Esophagus muscularis mucosa (tissue), 4 donors: Measurements from ENCODE around the gene ACSS1. TPM values are rescaled to one million over a fixed set of nuclear protein-coding genes. Genes with fewer than 3 reads are reported as not detected.

Experiments
- DNase-seq: peaks from one replicate; pipeline ENCODE4 v3.0.0-alpha.2; 2017; ENCODE audit errors: extremely low spot score
- H3K27ac ChIP-seq, 4 donors: fragments of 200-600 bp; sonication (generic); replicated peaks in 1 of 4; 1 replicate in 3 of 4; 2 replicates in 1 of 4; pipeline ENCODE4 v1.5.1; 2016 to 2019; ENCODE audit warnings: mild to moderate bottlenecking in 1 of 4
- H3K27me3 ChIP-seq, 4 donors: fragments of 200-600 bp; sonication (generic); one replicate each; pipeline versions ENCODE4 v1.5.1 to v1.6.0; 2016 to 2019
- H3K36me3 ChIP-seq, 4 donors: fragments of 200-600 bp; sonication (generic); one replicate each; pipeline ENCODE4 v1.5.1; 2016 to 2019
- H3K4me1 ChIP-seq, 4 donors: fragments of 200-600 bp; sonication (generic); one replicate each; pipeline ENCODE4 v1.5.1; 2016 to 2019
- H3K4me3 ChIP-seq, 4 donors: fragments of 200-600 bp; sonication (generic); 1 replicate in 2 of 4; 2 replicates in 2 of 4; pipeline ENCODE4 v1.5.1; 2016 to 2019; ENCODE audit warnings: mild to moderate bottlenecking in 4 of 4, moderate library complexity in 1 of 4
- H3K9me3 ChIP-seq, 4 donors: fragments of 200-600 bp; sonication (generic); 1 replicate in 3 of 4; 2 replicates in 1 of 4; pipeline ENCODE4 v1.5.1; 2016 to 2019
- EP300 ChIP-seq: sonication (generic); formaldehyde crosslinking; IDR thresholded peaks from one replicate; pipeline ENCODE4 v1.6.1; 2017; ENCODE audit warnings: antibody characterized with exemption
- POLR2A ChIP-seq: fragments of 450-650 bp; IDR thresholded peaks from one replicate; pipeline ENCODE4 v1.6.1; 2017; ENCODE audit warnings: antibody characterized with exemption, moderate library complexity, mild to moderate bottlenecking, low read depth
- POLR2AphosphoS5 ChIP-seq, 2 donors: sonication (generic); formaldehyde crosslinking; IDR thresholded peaks; one replicate each; pipeline ENCODE4 v1.6.1; 2017; ENCODE audit warnings: antibody characterized with exemption in 2 of 2
- WGBS: methylation state at CpG from one replicate; pipeline ENCODE4 v1.1.5; 2018; 5-methylcytosine and 5-hydroxymethylcytosine counted together
- intact Hi-C: fragments of 100-400 bp; cut with DNase I; formaldehyde crosslinking; loops from one replicate; pipeline ENCODE4 v1.15.1; 2023
- total RNA-seq, 4 donors: library from RNA; depleted of rRNA; stranded (reverse); fragments of >200 nt; gene quantifications; one replicate each; pipeline versions ENCODE4 v1.1.0 to v1.2.1, GENCODE V29; 2016
- TF ChIP-seq, protein P1 (sequence below), 3 experiments: fragments of 200-600 bp in 2 of 3; fragments of 450-650 bp in 1 of 3; sonication (generic) in 2 of 3; IDR thresholded peaks; one replicate each; pipeline ENCODE4 v1.5.1; 2017 to 2019; ENCODE audit warnings: antibody characterized with exemption in 3 of 3, mild to moderate bottlenecking in 2 of 3, moderate library complexity in 1 of 3

Gene ACSS1
- total RNA-seq, 4 donors from 2014 or later, result 36.6 to 154 (median 65.3) TPM

DNA sequence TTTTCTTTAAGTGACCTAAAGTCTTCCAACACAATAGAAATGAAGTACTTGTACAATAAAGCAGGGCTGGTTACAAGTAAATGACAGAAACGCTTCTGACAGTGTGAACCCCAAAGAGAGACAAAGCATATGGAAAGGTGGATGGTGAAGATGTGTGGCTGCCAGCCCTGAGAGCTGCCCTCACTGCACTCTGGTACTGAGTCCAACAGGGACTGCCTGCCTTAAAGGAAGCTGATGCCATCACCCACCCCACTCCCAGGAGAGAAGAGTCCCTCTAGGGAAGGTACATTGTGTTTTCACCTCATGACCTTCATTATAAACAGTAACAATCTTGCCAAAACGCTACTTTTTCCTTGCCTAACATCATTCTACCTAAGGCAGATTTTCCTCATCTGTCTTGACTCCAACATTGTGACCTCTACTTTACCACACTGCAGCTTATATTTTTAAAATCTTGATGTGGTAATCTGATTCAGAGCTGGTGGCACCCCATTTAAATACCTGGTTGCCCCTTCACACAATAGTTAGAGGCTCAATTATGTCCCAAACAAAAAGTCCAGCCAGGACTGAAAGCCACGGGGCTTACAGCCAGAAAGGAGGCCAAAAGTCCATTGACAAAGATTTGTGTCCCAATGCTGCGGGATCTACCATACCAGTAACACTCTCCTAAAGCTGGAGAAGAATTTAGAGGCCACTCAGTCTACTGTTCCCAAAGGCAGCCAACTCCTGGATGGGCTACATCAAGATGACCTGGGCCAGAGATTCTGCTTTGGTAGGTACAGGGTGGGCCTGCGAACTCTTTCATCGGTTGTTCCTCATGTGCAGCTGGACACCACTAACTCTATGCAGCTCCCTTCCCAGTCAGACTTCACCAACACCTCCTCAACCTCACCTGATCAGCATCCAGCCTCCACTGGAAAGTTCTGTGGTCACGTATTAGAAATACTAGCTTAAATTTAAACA, 69.8 kb downstream of the ACSS1 start:
- TF ChIP-seq POLR2A (no peak), EP300 (no peak), POLR2AphosphoS5 (IDR thresholded peaks at IDR 0.05) (no peak)
- TF ChIP-seq, protein P1, sequence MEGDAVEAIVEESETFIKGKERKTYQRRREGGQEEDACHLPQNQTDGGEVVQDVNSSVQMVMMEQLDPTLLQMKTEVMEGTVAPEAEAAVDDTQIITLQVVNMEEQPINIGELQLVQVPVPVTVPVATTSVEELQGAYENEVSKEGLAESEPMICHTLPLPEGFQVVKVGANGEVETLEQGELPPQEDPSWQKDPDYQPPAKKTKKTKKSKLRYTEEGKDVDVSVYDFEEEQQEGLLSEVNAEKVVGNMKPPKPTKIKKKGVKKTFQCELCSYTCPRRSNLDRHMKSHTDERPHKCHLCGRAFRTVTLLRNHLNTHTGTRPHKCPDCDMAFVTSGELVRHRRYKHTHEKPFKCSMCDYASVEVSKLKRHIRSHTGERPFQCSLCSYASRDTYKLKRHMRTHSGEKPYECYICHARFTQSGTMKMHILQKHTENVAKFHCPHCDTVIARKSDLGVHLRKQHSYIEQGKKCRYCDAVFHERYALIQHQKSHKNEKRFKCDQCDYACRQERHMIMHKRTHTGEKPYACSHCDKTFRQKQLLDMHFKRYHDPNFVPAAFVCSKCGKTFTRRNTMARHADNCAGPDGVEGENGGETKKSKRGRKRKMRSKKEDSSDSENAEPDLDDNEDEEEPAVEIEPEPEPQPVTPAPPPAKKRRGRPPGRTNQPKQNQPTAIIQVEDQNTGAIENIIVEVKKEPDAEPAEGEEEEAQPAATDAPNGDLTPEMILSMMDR (IDR thresholded peaks at IDR 0.05), result no peak
- peaks cover 17 to 41% (median 26%) of the 10 kb centered on the region in 4 donors for H3K4me1 ChIP-seq
- H3K9me3 ChIP-seq, result no peaks in the 10 kb centered on the region
- H3K27ac ChIP-seq, result no peak overlapping the region
- no peaks in the 10 kb centered on the region for H3K27me3 ChIP-seq
- intact Hi-C loops, result loop anchor here (5.0 kb wide), 1 partner anchor 414 kb away; no protein-coding TSS in a partner anchor
- DNase-seq, result no peak
- H3K4me3 ChIP-seq, result no peak overlapping the region
- peaks cover 0 to 9% (median 5%) of the 10 kb centered on the region in 4 donors for H3K36me3 ChIP-seq
- 92% methylated on average over 7 of the region's 7 CpGs for WGBS

DNA sequence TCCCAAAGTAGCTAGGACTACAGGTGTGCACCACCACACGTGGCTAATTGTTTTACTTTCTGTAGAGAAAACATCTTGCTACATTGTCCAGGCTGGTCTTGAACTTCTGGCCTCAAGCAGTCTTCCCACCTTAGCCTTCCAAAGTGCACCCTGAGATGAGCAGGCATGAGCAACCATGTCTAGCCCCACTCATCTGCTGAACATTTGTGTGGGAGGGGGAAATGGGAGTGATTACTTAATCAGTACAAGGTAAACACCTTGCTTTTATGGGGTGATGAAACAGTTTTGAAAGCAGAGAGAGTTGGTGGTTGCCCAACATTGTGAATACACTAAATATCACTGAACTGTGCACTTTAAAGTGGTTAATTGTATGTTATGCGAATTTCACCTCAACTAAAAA, 70.7 kb downstream of the ACSS1 start:
- no peak for DNase-seq
- TF ChIP-seq EP300 (no peak), POLR2A (no peak), POLR2AphosphoS5 (IDR thresholded peaks at IDR 0.05) (no peak)
- TF ChIP-seq, protein P1 (IDR thresholded peaks at IDR 0.05), result no peak

DNA sequence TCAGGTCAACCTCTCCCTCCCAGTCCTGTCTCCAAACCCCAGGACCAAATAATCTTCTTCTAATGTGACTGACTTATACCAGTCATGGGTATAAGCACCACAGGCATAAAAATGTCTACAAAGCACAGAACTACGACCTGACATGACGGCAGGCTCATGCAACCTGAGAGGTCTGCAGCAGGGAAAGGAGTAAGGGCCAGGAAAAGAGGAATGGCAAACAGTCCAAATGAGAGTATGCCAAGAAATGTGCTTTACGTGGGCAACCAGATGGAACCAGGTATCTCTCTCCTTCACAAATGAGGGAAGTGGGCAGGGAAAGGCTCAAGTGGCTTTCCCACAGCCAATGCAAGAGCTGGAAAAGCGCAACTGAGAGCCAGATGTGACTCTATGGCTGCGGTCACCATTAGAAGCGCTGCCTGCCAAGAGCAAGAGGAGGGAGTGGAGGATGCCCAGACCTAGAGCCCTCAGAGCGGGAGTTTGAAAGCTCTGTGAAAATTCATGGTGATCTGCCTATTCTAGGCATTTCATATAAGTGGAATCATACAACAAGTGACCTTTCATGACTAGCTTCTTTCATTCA, 71.4 kb downstream of the ACSS1 start:
- Histone ChIP-seq H3K27me3 (no peaks in the 10 kb centered on the region), H3K9me3 (no peaks in the 10 kb centered on the region), H3K27ac (no peak overlapping the region), H3K36me3 (peaks cover 0 to 25% (median 16%) of the 10 kb centered on the region in 4 donors), H3K4me1 (peaks cover 10 to 34% (median 18%) of the 10 kb centered on the region in 4 donors), H3K4me3 (no peak overlapping the region)
- intact Hi-C loops, result loop anchor here (5.0 kb wide), 1 partner anchor 416 kb away; no protein-coding TSS in a partner anchor
- TF ChIP-seq, protein P1 (IDR thresholded peaks at IDR 0.05), result no peak
- no peak for TF ChIP-seq POLR2AphosphoS5 (IDR thresholded peaks at IDR 0.05)
- no peak for TF ChIP-seq EP300
- no peak for TF ChIP-seq POLR2A
- no peak for DNase-seq
- WGBS, result 95% methylated on average over 7 of the region's 7 CpGs

More for the DNA sequence above, 70.7 kb downstream of the ACSS1 start:
- no peaks in the 10 kb centered on the region for H3K9me3 ChIP-seq
- H3K36me3 ChIP-seq, result peaks cover 0 to 18% (median 13%) of the 10 kb centered on the region in 4 donors
- H3K27me3 ChIP-seq, result no peaks in the 10 kb centered on the region
- intact Hi-C loops, result loop anchor here (5.0 kb wide), 1 partner anchor 415 kb away; no protein-coding TSS in a partner anchor
- H3K27ac ChIP-seq, result no peak overlapping the region
- H3K4me3 ChIP-seq, result no peak overlapping the region
- H3K4me1 ChIP-seq, result peaks cover 15 to 39% (median 23%) of the 10 kb centered on the region in 4 donors
- WGBS, result 89% methylated on average over 2 of the region's 2 CpGs

DNA sequence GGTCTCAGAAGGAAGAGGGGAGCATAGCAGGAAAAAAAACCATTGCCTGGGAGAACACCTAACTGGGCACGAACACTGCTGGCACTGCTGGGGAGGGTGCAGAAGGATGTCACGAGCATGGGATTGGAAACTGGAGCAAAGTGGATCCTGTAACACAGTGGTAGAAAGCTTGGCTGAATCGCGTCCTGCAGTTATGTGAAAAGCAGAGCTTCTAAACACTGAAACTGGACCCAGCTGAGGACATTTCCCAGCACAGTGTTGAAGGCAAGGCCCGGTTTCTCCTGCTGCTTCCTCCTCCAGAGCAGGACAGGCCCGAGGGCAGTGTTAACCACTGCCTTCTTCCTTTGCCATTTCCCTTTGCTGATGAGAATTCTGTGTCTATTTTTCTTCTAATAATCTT, 72.1 kb downstream of the ACSS1 start:
- WGBS, result 58% methylated on average over 6 of the region's 6 CpGs
- no peak for DNase-seq
- Histone ChIP-seq H3K27ac (no peak overlapping the region), H3K4me3 (no peak overlapping the region), H3K9me3 (no peaks in the 10 kb centered on the region), H3K36me3 (peaks cover 3 to 31% (median 22%) of the 10 kb centered on the region in 4 donors), H3K27me3 (no peaks in the 10 kb centered on the region), H3K4me1 (peaks cover 3 to 27% (median 10%) of the 10 kb centered on the region in 4 donors)
- intact Hi-C loops, result loop anchor here (5.0 kb wide), 1 partner anchor 416 kb away; no protein-coding TSS in a partner anchor
- TF ChIP-seq, protein P1 (IDR thresholded peaks at IDR 0.05), result no peak
- TF ChIP-seq POLR2A, result no peak
